ENCODE data around the gene HDHD5. TPM values are rescaled to one million over a fixed set of nuclear protein-coding genes. Genes with fewer than 3 reads are reported as not detected.

The HDHD5 gene
- total RNA-seq, 1 donor from 2014 or later: 27.6 TPM

GRCh38 chr22:17137170-17137569 lies 21.9 kb downstream of the HDHD5 start:
- DNase-seq (ENCODE audit: low read depth): no peak
- Histone ChIP-seq H3K4me2 (ENCODE audit: low read length) (no peak overlapping the region), H3K27ac (ENCODE audit: low read depth, low read length) (no peak overlapping the region), H3K4me1 (ENCODE audit: insufficient read depth, low read length) (no peaks in the 10 kb centered on the region), H3K27me3 (ENCODE audit: insufficient read depth, low read length) (no peaks in the 10 kb centered on the region), H3K4me3 (ENCODE audit: insufficient read depth, low read depth, low read length) (no peak overlapping the region), H3K36me3 (ENCODE audit: insufficient read depth, low read length) (no peaks in the 10 kb centered on the region), H2AFZ (ENCODE audit: low read depth, low read length) (no peak overlapping the region), H3K9me3 (ENCODE audit: insufficient read depth, low read depth, low read length) (no peaks in the 10 kb centered on the region), H4K20me1 (ENCODE audit: insufficient read depth, low read length) (no peaks in the 10 kb centered on the region), H3K9ac (ENCODE audit: low read length) (no peak overlapping the region), H3K79me2 (ENCODE audit: insufficient read depth, low read length) (no peaks in the 10 kb centered on the region)
- FAIRE-seq: no peak
- no peaks in the 10 kb centered on the region for H3K27me3 Mint-ChIP-seq (ENCODE audit: low read depth, unreplicated experiment)
- TF ChIP-seq EZH2 (IDR thresholded peaks at IDR 0.05; ENCODE audit: insufficient read depth, low read length): no peak
- TF ChIP-seq CTCF (IDR thresholded peaks at IDR 0.05; ENCODE audit: insufficient read depth, low read depth, low read length): no peak
- H3K4me1 Mint-ChIP-seq (ENCODE audit: low read depth, unreplicated experiment): no peaks in the 10 kb centered on the region
- H3K9me3 Mint-ChIP-seq (ENCODE audit: unreplicated experiment): no peaks in the 10 kb centered on the region
- H3K27ac Mint-ChIP-seq (ENCODE audit: unreplicated experiment): no peak overlapping the region
- peaks cover 12% of the 10 kb centered on the region for H3K36me3 Mint-ChIP-seq (ENCODE audit: low read depth, unreplicated experiment)
- no peak overlapping the region for H3K4me3 Mint-ChIP-seq (ENCODE audit: unreplicated experiment)

- Mint-ChIP-seq H3K27ac (ENCODE audit: unreplicated experiment) (no peak overlapping the region), H3K36me3 (ENCODE audit: low read depth, unreplicated experiment) (peaks cover 10% of the 10 kb centered on the region), H3K27me3 (ENCODE audit: low read depth, unreplicated experiment) (no peaks in the 10 kb centered on the region), H3K4me1 (ENCODE audit: low read depth, unreplicated experiment) (no peaks in the 10 kb centered on the region), H3K9me3 (ENCODE audit: unreplicated experiment) (no peaks in the 10 kb centered on the region), H3K4me3 (ENCODE audit: unreplicated experiment) (no peak overlapping the region)
- H2AFZ ChIP-seq (ENCODE audit: low read depth, low read length): no peak overlapping the region
- no peaks in the 10 kb centered on the region for H3K9me3 ChIP-seq (ENCODE audit: insufficient read depth, low read depth, low read length)
- no peaks in the 10 kb centered on the region for H3K36me3 ChIP-seq (ENCODE audit: insufficient read depth, low read length)
- H3K27ac ChIP-seq (ENCODE audit: low read depth, low read length): no peak overlapping the region
- no peaks in the 10 kb centered on the region for H3K4me1 ChIP-seq (ENCODE audit: insufficient read depth, low read length)
- no peaks in the 10 kb centered on the region for H3K27me3 ChIP-seq (ENCODE audit: insufficient read depth, low read length)
- DNase-seq (ENCODE audit: low read depth): no peak
- H4K20me1 ChIP-seq (ENCODE audit: insufficient read depth, low read length): no peaks in the 10 kb centered on the region
- no peak overlapping the region for H3K9ac ChIP-seq (ENCODE audit: low read length)
- no peak for FAIRE-seq
- no peak for TF ChIP-seq CTCF (IDR thresholded peaks at IDR 0.05; ENCODE audit: insufficient read depth, low read depth, low read length)
- TF ChIP-seq EZH2 (IDR thresholded peaks at IDR 0.05; ENCODE audit: insufficient read depth, low read length): no peak
- H3K4me3 ChIP-seq (ENCODE audit: insufficient read depth, low read depth, low read length): no peak overlapping the region
- H3K79me2 ChIP-seq (ENCODE audit: insufficient read depth, low read length): no peaks in the 10 kb centered on the region
- no peak overlapping the region for H3K4me2 ChIP-seq (ENCODE audit: low read length)
Observed at GRCh38 chr22:17135153-17135760, 23.8 kb downstream of the HDHD5 start.

- Histone ChIP-seq H3K27me3 (ENCODE audit: insufficient read depth, low read length) (no peaks in the 10 kb centered on the region), H3K79me2 (ENCODE audit: insufficient read depth, low read length) (no peaks in the 10 kb centered on the region), H3K9ac (ENCODE audit: low read length) (no peak overlapping the region), H4K20me1 (ENCODE audit: insufficient read depth, low read length) (no peaks in the 10 kb centered on the region), H3K4me2 (ENCODE audit: low read length) (no peak overlapping the region), H2AFZ (ENCODE audit: low read depth, low read length) (no peak overlapping the region), H3K27ac (ENCODE audit: low read depth, low read length) (no peak overlapping the region), H3K4me3 (ENCODE audit: insufficient read depth, low read depth, low read length) (no peak overlapping the region), H3K36me3 (ENCODE audit: insufficient read depth, low read length) (no peaks in the 10 kb centered on the region), H3K9me3 (ENCODE audit: insufficient read depth, low read depth, low read length) (no peaks in the 10 kb centered on the region), H3K4me1 (ENCODE audit: insufficient read depth, low read length) (no peaks in the 10 kb centered on the region)
- no peak for DNase-seq (ENCODE audit: low read depth)
- H3K4me1 Mint-ChIP-seq (ENCODE audit: low read depth, unreplicated experiment): no peaks in the 10 kb centered on the region
- TF ChIP-seq CTCF (IDR thresholded peaks at IDR 0.05; ENCODE audit: insufficient read depth, low read depth, low read length) (no peak), EZH2 (IDR thresholded peaks at IDR 0.05; ENCODE audit: insufficient read depth, low read length) (no peak)
- no peak overlapping the region for H3K4me3 Mint-ChIP-seq (ENCODE audit: unreplicated experiment)
- no peaks in the 10 kb centered on the region for H3K27me3 Mint-ChIP-seq (ENCODE audit: low read depth, unreplicated experiment)
- H3K9me3 Mint-ChIP-seq (ENCODE audit: unreplicated experiment): no peaks in the 10 kb centered on the region
- no peak for FAIRE-seq
- H3K36me3 Mint-ChIP-seq (ENCODE audit: low read depth, unreplicated experiment): peaks cover 10% of the 10 kb centered on the region
- no peak overlapping the region for H3K27ac Mint-ChIP-seq (ENCODE audit: unreplicated experiment)
Observed at GRCh38 chr22:17133137-17133536, 25.9 kb downstream of the HDHD5 start.
